WTC11 (cell line): ENCODE results near the gene MTRF1. TPM values are rescaled to one million over a fixed set of nuclear protein-coding genes. Genes with fewer than 3 reads are reported as not detected.

ENCODE experiments used
- ATAC-seq: fragments of 200-7000 bp; cut with Tn5 transposase; 2 replicates; pipeline ENCODE4 v1.10.0; 2021; ENCODE audit warnings: mild to moderate bottlenecking, moderate library complexity
- CTCF ChIA-PET: fragments of 300-600 bp; sonication (Branson Sonifier 250); formaldehyde crosslinking; loops from one replicate; lab custom pipeline; 2021; ENCODE audit warnings: antibody characterized with exemption; lab: Charles Lee
- POLR2A ChIA-PET: fragments of 350-600 bp; sonication (Branson Sonifier 250); formaldehyde crosslinking; loops from one replicate; lab custom pipeline; 2021; ENCODE audit warnings: antibody characterized with exemption; lab: Charles Lee
- DNase-seq: peaks from one replicate; pipeline ENCODE4 v3.0.0; 2021; ENCODE audit warnings: low spot score
- H3K27ac Mint-ChIP-seq: 2 replicates; pipeline ENCODE4 v1.8.0; 2021; ENCODE audit warnings: mixed read lengths
- H3K27me3 Mint-ChIP-seq: 2 replicates; pipeline ENCODE4 v1.8.0; 2021; ENCODE audit warnings: low read depth, mild to moderate bottlenecking, moderate library complexity, mixed read lengths
- H3K36me3 Mint-ChIP-seq: 2 replicates; pipeline ENCODE4 v1.8.0; 2021; ENCODE audit warnings: mixed read lengths
- H3K4me1 Mint-ChIP-seq: 2 replicates; pipeline ENCODE4 v1.8.0; 2022; ENCODE audit warnings: mixed read lengths
- H3K4me3 Mint-ChIP-seq: 2 replicates; pipeline ENCODE4 v1.8.0; 2021; ENCODE audit warnings: mild to moderate bottlenecking, moderate library complexity, mixed read lengths
- H3K9me3 Mint-ChIP-seq: 2 replicates; pipeline ENCODE4 v1.8.0; 2021; ENCODE audit warnings: mixed read lengths
- EMX1 ChIP-seq: fragments of 250-450 bp; sonication (Bioruptor Pico); IDR thresholded peaks from 2 replicates; pipeline ENCODE4 v1.8.0; 2021; ENCODE audit warnings: mild to moderate bottlenecking
- GABPB1 ChIP-seq: sonication (generic); formaldehyde crosslinking; IDR thresholded peaks from 2 replicates; pipeline ENCODE4 v1.8.1; 2023; ENCODE audit warnings: mild to moderate bottlenecking, missing genetic modification reagents
- HMGA2 ChIP-seq: fragments of 250-450 bp; sonication (Bioruptor Pico); IDR thresholded peaks from 2 replicates; pipeline ENCODE4 v1.4.0; 2021; ENCODE audit warnings: mild to moderate bottlenecking, moderate library complexity
- IRF2 ChIP-seq: sonication (generic); formaldehyde crosslinking; IDR thresholded peaks from 2 replicates; pipeline ENCODE4 v1.8.0; 2022; ENCODE audit warnings: low read depth, missing genetic modification reagents, borderline replicate concordance
- MYBL2 ChIP-seq: sonication (generic); formaldehyde crosslinking; IDR thresholded peaks from 2 replicates; pipeline ENCODE4 v1.8.1; 2023; ENCODE audit warnings: mild to moderate bottlenecking, moderate library complexity, missing genetic modification reagents
- NR2C2 ChIP-seq: sonication (generic); formaldehyde crosslinking; IDR thresholded peaks from 2 replicates; pipeline ENCODE4 v1.8.0; 2022; ENCODE audit warnings: mild to moderate bottlenecking, missing genetic modification reagents
- SMAD4 ChIP-seq: sonication (generic); formaldehyde crosslinking; IDR thresholded peaks from 2 replicates; pipeline ENCODE4 v1.8.0; 2022; ENCODE audit warnings: mild to moderate bottlenecking, missing genetic modification reagents
- ZBTB21 ChIP-seq: sonication (generic); formaldehyde crosslinking; IDR thresholded peaks from 2 replicates; pipeline ENCODE4 v1.8.1; 2023; ENCODE audit warnings: mild to moderate bottlenecking, missing genetic modification reagents, borderline replicate concordance
- ZNF416 ChIP-seq: fragments of 250-450 bp; sonication (Bioruptor Pico); IDR thresholded peaks from 2 replicates; pipeline ENCODE4 v1.9.0; 2021; ENCODE audit warnings: mild to moderate bottlenecking, inconsistent platforms
- ZNF671 ChIP-seq: fragments of 250-450 bp; sonication (Bioruptor Pico); IDR thresholded peaks from 2 replicates; pipeline ENCODE4 v1.8.0; 2021; ENCODE audit warnings: mild to moderate bottlenecking
- total RNA-seq: library from RNA; stranded (reverse); gene quantifications from 3 replicates; pipeline ENCODE4 v1.2.3, GENCODE V29; 2021
- TF ChIP-seq, protein P1 (sequence below): sonication (generic); formaldehyde crosslinking; IDR thresholded peaks from 2 replicates; pipeline ENCODE4 v1.8.1; 2023; ENCODE audit warnings: mild to moderate bottlenecking, missing genetic modification reagents, moderate library complexity
- TF ChIP-seq, protein P2 (sequence below): sonication (generic); formaldehyde crosslinking; IDR thresholded peaks from 2 replicates; pipeline ENCODE4 v1.8.0; 2022; ENCODE audit warnings: mild to moderate bottlenecking, missing genetic modification reagents
- TF ChIP-seq, protein P3 (sequence below): sonication (generic); formaldehyde crosslinking; IDR thresholded peaks from 2 replicates; pipeline ENCODE4 v1.8.0; 2023; ENCODE audit warnings: missing genetic modification reagents
- TF ChIP-seq, protein P4 (sequence below): fragments of 250-450 bp; sonication (Bioruptor Pico); IDR thresholded peaks from 2 replicates; pipeline ENCODE4 v1.9.0; 2021; ENCODE audit warnings: mild to moderate bottlenecking, borderline replicate concordance
- TF ChIP-seq, protein P5 (sequence below): sonication (generic); formaldehyde crosslinking; IDR thresholded peaks from 2 replicates; pipeline ENCODE4 v1.8.0; 2022; ENCODE audit warnings: mild to moderate bottlenecking, missing genetic modification reagents
- TF ChIP-seq, protein P6 (sequence below): fragments of 250-450 bp; sonication (Bioruptor Pico); IDR thresholded peaks from 2 replicates; pipeline ENCODE4 v2.1.2; 2022; ENCODE audit warnings: mild to moderate bottlenecking, moderate library complexity

Gene MTRF1
- total RNA-seq, 1 experiment from 2014 or later, result 12.9 TPM

DNA sequence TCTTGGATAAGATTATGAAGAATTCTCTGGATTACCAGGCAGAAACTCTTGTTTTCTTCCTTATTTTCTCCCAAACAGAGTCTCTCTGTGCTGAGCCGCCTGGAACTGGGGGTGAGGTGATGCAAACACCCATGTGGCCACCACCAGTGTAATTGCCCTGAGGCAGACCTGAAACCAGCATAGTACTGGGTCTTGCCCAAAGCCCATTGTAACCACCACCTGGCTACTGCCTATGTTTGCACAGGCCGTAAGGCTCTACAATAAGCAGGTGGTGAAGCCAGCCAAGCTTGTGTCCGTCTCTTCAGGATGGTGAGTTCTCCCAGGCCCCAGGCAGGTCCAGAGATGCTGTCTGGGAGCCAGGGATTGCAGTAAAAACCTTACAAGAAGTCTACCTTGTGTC, 50.1 kb downstream of the MTRF1 start (continued):
- no peak for TF ChIP-seq NR2C2
- TF ChIP-seq, protein P1, sequence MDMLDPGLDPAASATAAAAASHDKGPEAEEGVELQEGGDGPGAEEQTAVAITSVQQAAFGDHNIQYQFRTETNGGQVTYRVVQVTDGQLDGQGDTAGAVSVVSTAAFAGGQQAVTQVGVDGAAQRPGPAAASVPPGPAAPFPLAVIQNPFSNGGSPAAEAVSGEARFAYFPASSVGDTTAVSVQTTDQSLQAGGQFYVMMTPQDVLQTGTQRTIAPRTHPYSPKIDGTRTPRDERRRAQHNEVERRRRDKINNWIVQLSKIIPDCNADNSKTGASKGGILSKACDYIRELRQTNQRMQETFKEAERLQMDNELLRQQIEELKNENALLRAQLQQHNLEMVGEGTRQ (CRISPR knock-in tag), result no peak

DNA sequence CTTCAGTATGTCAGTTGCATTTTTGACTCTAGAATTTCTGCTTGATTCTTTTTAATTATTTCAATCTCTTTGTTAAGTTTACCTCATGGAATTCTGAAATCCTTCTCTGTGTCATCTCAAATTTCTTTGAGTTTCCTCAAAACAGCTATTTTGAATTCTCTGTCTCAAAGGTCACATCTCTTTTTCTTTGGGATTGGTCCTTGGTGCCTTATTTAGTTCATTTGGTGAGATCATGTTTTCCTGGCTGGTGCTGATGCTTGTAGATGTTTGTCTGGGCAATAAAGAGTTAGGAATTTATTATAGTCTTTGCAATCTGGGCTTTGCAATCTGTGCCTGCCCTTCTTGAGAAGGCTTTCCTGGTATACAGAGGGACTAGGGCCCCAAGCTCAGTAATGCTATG, 50.5 kb downstream of the MTRF1 start:
- TF ChIP-seq, protein P2, sequence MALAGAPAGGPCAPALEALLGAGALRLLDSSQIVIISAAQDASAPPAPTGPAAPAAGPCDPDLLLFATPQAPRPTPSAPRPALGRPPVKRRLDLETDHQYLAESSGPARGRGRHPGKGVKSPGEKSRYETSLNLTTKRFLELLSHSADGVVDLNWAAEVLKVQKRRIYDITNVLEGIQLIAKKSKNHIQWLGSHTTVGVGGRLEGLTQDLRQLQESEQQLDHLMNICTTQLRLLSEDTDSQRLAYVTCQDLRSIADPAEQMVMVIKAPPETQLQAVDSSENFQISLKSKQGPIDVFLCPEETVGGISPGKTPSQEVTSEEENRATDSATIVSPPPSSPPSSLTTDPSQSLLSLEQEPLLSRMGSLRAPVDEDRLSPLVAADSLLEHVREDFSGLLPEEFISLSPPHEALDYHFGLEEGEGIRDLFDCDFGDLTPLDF (CRISPR knock-in tag), result no peak
- TF ChIP-seq, protein P3, sequence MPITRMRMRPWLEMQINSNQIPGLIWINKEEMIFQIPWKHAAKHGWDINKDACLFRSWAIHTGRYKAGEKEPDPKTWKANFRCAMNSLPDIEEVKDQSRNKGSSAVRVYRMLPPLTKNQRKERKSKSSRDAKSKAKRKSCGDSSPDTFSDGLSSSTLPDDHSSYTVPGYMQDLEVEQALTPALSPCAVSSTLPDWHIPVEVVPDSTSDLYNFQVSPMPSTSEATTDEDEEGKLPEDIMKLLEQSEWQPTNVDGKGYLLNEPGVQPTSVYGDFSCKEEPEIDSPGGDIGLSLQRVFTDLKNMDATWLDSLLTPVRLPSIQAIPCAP, result no peak
- TF ChIP-seq IRF2 (CRISPR knock-in tag), result no peak
- TF ChIP-seq, protein P4, sequence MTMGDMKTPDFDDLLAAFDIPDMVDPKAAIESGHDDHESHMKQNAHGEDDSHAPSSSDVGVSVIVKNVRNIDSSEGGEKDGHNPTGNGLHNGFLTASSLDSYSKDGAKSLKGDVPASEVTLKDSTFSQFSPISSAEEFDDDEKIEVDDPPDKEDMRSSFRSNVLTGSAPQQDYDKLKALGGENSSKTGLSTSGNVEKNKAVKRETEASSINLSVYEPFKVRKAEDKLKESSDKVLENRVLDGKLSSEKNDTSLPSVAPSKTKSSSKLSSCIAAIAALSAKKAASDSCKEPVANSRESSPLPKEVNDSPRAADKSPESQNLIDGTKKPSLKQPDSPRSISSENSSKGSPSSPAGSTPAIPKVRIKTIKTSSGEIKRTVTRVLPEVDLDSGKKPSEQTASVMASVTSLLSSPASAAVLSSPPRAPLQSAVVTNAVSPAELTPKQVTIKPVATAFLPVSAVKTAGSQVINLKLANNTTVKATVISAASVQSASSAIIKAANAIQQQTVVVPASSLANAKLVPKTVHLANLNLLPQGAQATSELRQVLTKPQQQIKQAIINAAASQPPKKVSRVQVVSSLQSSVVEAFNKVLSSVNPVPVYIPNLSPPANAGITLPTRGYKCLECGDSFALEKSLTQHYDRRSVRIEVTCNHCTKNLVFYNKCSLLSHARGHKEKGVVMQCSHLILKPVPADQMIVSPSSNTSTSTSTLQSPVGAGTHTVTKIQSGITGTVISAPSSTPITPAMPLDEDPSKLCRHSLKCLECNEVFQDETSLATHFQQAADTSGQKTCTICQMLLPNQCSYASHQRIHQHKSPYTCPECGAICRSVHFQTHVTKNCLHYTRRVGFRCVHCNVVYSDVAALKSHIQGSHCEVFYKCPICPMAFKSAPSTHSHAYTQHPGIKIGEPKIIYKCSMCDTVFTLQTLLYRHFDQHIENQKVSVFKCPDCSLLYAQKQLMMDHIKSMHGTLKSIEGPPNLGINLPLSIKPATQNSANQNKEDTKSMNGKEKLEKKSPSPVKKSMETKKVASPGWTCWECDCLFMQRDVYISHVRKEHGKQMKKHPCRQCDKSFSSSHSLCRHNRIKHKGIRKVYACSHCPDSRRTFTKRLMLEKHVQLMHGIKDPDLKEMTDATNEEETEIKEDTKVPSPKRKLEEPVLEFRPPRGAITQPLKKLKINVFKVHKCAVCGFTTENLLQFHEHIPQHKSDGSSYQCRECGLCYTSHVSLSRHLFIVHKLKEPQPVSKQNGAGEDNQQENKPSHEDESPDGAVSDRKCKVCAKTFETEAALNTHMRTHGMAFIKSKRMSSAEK (CRISPR knock-in tag), result no peak
- peaks cover 42% of the 10 kb centered on the region for H3K9me3 Mint-ChIP-seq
- CTCF ChIA-PET, result interaction anchor here (1.4 kb wide), 1 partner anchor 10 kb away, joined by 3 read pairs; no protein-coding TSS in a partner anchor
- no peaks in the 10 kb centered on the region for H3K4me1 Mint-ChIP-seq
- H3K4me3 Mint-ChIP-seq, result no peak overlapping the region
- POLR2A ChIA-PET, result no interaction called here
- no peak for ATAC-seq
- H3K27me3 Mint-ChIP-seq, result peaks cover 3% of the 10 kb centered on the region; the same call in 1 of the 2 replicates
- no peak overlapping the region for H3K27ac Mint-ChIP-seq
- no peak for DNase-seq
- peaks cover 20% of the 10 kb centered on the region for H3K36me3 Mint-ChIP-seq

DNA sequence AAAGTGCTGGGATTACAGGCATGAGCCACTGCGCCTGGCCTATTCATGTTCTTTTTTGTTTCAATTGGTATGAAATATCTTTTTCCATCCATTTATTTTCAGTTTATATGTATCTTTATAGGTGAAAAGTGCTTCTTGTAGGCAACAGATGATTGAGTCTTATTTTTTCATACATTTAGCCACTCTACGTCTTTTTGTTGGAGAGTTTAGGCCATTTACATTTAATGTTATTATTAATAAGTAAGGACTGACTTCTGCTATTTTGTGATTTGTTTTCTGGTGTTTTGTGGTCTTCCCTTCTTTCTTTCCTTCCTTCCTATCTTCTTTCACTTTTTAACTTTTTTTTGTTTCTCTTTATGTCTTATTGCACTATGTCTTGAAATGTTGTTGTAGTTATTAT, 52.3 kb downstream of the MTRF1 start:
- ChIA-PET CTCF (no interaction called here), POLR2A (no interaction called here)
- TF ChIP-seq GABPB1 (CRISPR knock-in tag) (no peak), SMAD4 (CRISPR knock-in tag) (no peak), ZBTB21 (CRISPR knock-in tag) (no peak), ZNF416 (CRISPR knock-in tag) (no peak), EMX1 (CRISPR knock-in tag) (no peak), MYBL2 (CRISPR knock-in tag) (no peak), HMGA2 (CRISPR knock-in tag) (no peak), ZNF671 (no peak)
- TF ChIP-seq, protein P5, sequence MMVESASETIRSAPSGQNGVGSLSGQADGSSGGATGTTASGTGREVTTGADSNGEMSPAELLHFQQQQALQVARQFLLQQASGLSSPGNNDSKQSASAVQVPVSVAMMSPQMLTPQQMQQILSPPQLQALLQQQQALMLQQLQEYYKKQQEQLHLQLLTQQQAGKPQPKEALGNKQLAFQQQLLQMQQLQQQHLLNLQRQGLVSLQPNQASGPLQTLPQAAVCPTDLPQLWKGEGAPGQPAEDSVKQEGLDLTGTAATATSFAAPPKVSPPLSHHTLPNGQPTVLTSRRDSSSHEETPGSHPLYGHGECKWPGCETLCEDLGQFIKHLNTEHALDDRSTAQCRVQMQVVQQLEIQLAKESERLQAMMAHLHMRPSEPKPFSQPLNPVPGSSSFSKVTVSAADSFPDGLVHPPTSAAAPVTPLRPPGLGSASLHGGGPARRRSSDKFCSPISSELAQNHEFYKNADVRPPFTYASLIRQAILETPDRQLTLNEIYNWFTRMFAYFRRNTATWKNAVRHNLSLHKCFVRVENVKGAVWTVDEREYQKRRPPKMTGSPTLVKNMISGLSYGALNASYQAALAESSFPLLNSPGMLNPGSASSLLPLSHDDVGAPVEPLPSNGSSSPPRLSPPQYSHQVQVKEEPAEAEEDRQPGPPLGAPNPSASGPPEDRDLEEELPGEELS, result no peak
- TF ChIP-seq, protein P6, sequence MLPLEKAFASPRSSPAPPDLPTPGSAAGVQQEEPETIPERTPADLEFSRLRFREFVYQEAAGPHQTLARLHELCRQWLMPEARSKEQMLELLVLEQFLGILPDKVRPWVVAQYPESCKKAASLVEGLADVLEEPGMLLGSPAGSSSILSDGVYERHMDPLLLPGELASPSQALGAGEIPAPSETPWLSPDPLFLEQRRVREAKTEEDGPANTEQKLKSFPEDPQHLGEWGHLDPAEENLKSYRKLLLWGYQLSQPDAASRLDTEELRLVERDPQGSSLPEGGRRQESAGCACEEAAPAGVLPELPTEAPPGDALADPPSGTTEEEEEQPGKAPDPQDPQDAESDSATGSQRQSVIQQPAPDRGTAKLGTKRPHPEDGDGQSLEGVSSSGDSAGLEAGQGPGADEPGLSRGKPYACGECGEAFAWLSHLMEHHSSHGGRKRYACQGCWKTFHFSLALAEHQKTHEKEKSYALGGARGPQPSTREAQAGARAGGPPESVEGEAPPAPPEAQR, result no peak
- peaks cover 20% of the 10 kb centered on the region for H3K36me3 Mint-ChIP-seq
- no peaks in the 10 kb centered on the region for H3K4me1 Mint-ChIP-seq
- H3K9me3 Mint-ChIP-seq, result peaks cover 50% of the 10 kb centered on the region
- DNase-seq (no peak), ATAC-seq (no peak)
- no peak overlapping the region for H3K27ac Mint-ChIP-seq
- peaks cover 3% of the 10 kb centered on the region; the same call in 1 of the 2 replicates for H3K27me3 Mint-ChIP-seq
- no peak overlapping the region for H3K4me3 Mint-ChIP-seq
